Neural progenitor cell (in vitro differentiated cells): ENCODE results near the gene TRIP12. TPM values are rescaled to one million over a fixed set of nuclear protein-coding genes. Genes with fewer than 3 reads are reported as not detected.

Experiments
- DNase-seq: peaks from one replicate; pipeline ENCODE4 v3.0.0-alpha.2; 2016; ENCODE audit warnings: low spot score
- H2AFZ ChIP-seq: fragments of 200-600 bp; sonication (generic); replicated peaks from 2 replicates; pipeline ENCODE4 v1.6.1; 2016; ENCODE audit warnings: antibody characterized with exemption
- H3F3A ChIP-seq: fragments of 200-600 bp; sonication (generic); 2 replicates; pipeline ENCODE4 v1.6.1; 2016; ENCODE audit warnings: antibody characterized with exemption, low read depth
- H3K27ac ChIP-seq: fragments of 200-600 bp; sonication (generic); 2 replicates; pipeline ENCODE4 v1.5.1; 2016; ENCODE audit warnings: mild to moderate bottlenecking
- H3K27me3 ChIP-seq: fragments of 200-600 bp; sonication (generic); 2 replicates; pipeline ENCODE4 v1.6.1; 2016; ENCODE audit warnings: mild to moderate bottlenecking, moderate library complexity
- H3K36me3 ChIP-seq: fragments of 200-600 bp; sonication (generic); 2 replicates; pipeline ENCODE4 v1.5.1; 2016
- H3K4me1 ChIP-seq: fragments of 200-600 bp; sonication (generic); 2 replicates; pipeline ENCODE4 v1.6.1; 2016; ENCODE audit warnings: mixed run types
- H3K4me2 ChIP-seq: fragments of 200-600 bp; sonication (generic); 2 replicates; pipeline ENCODE4 v1.6.1; 2016
- H3K4me3 ChIP-seq: fragments of 200-600 bp; sonication (generic); 2 replicates; pipeline ENCODE4 v1.5.1; 2016
- H3K79me2 ChIP-seq: fragments of 200-600 bp; sonication (generic); 2 replicates; pipeline ENCODE4 v1.6.1; 2016; ENCODE audit warnings: low read depth
- H3K9ac ChIP-seq: fragments of 200-600 bp; sonication (generic); 2 replicates; pipeline ENCODE4 v1.6.1; 2016
- H3K9me3 ChIP-seq: fragments of 200-600 bp; sonication (generic); 2 replicates; pipeline ENCODE4 v1.5.1; 2016; ENCODE audit warnings: low read depth
- H4K20me1 ChIP-seq: fragments of 200-600 bp; sonication (generic); 2 replicates; pipeline ENCODE4 v1.6.1; 2016; ENCODE audit warnings: low read depth
- H3K27ac Mint-ChIP-seq: 3 replicates; pipeline ENCODE4 v1.8.0; 2021; ENCODE audit warnings: mixed read lengths
- H3K27me3 Mint-ChIP-seq: 2 replicates; pipeline ENCODE4 v1.8.0; 2022; ENCODE audit warnings: low read depth, mild to moderate bottlenecking, inconsistent platforms, moderate library complexity, mixed read lengths; ENCODE audit not compliant: insufficient read depth
- H3K36me3 Mint-ChIP-seq: 3 replicates; pipeline ENCODE4 v1.8.0; 2021; ENCODE audit warnings: mixed read lengths
- H3K4me1 Mint-ChIP-seq: 3 replicates; pipeline ENCODE4 v1.8.0; 2021; ENCODE audit warnings: mixed read lengths
- H3K4me3 Mint-ChIP-seq: 3 replicates; pipeline ENCODE4 v1.8.0; 2021; ENCODE audit warnings: mild to moderate bottlenecking, moderate library complexity, mixed read lengths
- H3K9me3 Mint-ChIP-seq: 3 replicates; pipeline ENCODE4 v1.8.0; 2020; ENCODE audit warnings: mixed read lengths
- CTCF ChIP-seq: fragments of 200-600 bp; sonication (generic); IDR thresholded peaks from 2 replicates; pipeline ENCODE4 v1.5.1; 2017; ENCODE audit warnings: antibody characterized with exemption, mild to moderate bottlenecking
- EZH2 ChIP-seq: fragments of 200-600 bp; sonication (generic); IDR thresholded peaks from 2 replicates; pipeline ENCODE4 v1.6.1; 2017; ENCODE audit warnings: antibody characterized with exemption, mild to moderate bottlenecking, moderate library complexity
- EZH2phosphoT487 ChIP-seq: fragments of 200-600 bp; sonication (generic); IDR thresholded peaks from 2 replicates; pipeline ENCODE4 v1.6.1; 2017; ENCODE audit warnings: antibody characterized with exemption
- total RNA-seq: library from RNA; depleted of rRNA; stranded (reverse); fragments of >200 nt; gene quantifications from 2 replicates; pipeline ENCODE4 v1.2.3, GENCODE V29; 2015; ENCODE audit warnings: low replicate concordance

TRIP12 gene
- total RNA-seq, 1 donor from 2014 or later: 157 TPM

- H3K4me3 ChIP-seq: no peak overlapping the region
- peaks cover 2% of the 10 kb centered on the region for H3F3A ChIP-seq
- no peak for TF ChIP-seq EZH2phosphoT487
- no peak for TF ChIP-seq CTCF
- TF ChIP-seq EZH2: no peak
- H3K79me2 ChIP-seq: no peaks in the 10 kb centered on the region
- Mint-ChIP-seq H3K9me3 (peaks cover 12% of the 10 kb centered on the region), H3K27me3 (peaks cover 3% of the 10 kb centered on the region), H3K36me3 (no peaks in the 10 kb centered on the region), H3K27ac (no peak overlapping the region), H3K4me1 (no peaks in the 10 kb centered on the region), H3K4me3 (no peak overlapping the region)
- no peak overlapping the region for H3K9ac ChIP-seq
- no peaks in the 10 kb centered on the region for H4K20me1 ChIP-seq
- H3K36me3 ChIP-seq: no peaks in the 10 kb centered on the region
- H3K27me3 ChIP-seq: no peaks in the 10 kb centered on the region
- DNase-seq: no peak
- no peak overlapping the region for H2AFZ ChIP-seq
- H3K27ac ChIP-seq: no peak overlapping the region
- H3K4me1 ChIP-seq: no peaks in the 10 kb centered on the region
- H3K9me3 ChIP-seq: peaks cover 8% of the 10 kb centered on the region
- H3K4me2 ChIP-seq: no peak overlapping the region
These were observed 188.9 kb downstream of the TRIP12 start for GRCh38 chr2:229732897-229733296.

- Histone ChIP-seq H3K4me2 (no peak overlapping the region), H3K27ac (no peak overlapping the region), H3F3A (no peaks in the 10 kb centered on the region), H4K20me1 (no peaks in the 10 kb centered on the region), H3K36me3 (no peaks in the 10 kb centered on the region), H3K9ac (no peak overlapping the region), H3K27me3 (no peaks in the 10 kb centered on the region), H3K4me3 (no peak overlapping the region), H3K79me2 (no peaks in the 10 kb centered on the region), H2AFZ (no peak overlapping the region), H3K4me1 (no peaks in the 10 kb centered on the region), H3K9me3 (no peaks in the 10 kb centered on the region)
- peaks cover 2% of the 10 kb centered on the region for H3K9me3 Mint-ChIP-seq
- H3K27ac Mint-ChIP-seq: no peak overlapping the region
- H3K36me3 Mint-ChIP-seq: no peaks in the 10 kb centered on the region
- H3K4me1 Mint-ChIP-seq: no peaks in the 10 kb centered on the region
- TF ChIP-seq EZH2 (no peak), EZH2phosphoT487 (no peak), CTCF (no peak)
- peaks cover 3% of the 10 kb centered on the region for H3K27me3 Mint-ChIP-seq
- no peak for DNase-seq
- no peak overlapping the region for H3K4me3 Mint-ChIP-seq
These were observed 189.9 kb downstream of the TRIP12 start for GRCh38 chr2:229731916-229732315.

- no peaks in the 10 kb centered on the region for H3K4me1 ChIP-seq
- Mint-ChIP-seq H3K27ac (no peak overlapping the region), H3K27me3 (peaks cover 3% of the 10 kb centered on the region), H3K9me3 (no peaks in the 10 kb centered on the region), H3K4me1 (peaks cover 3% of the 10 kb centered on the region), H3K4me3 (no peak overlapping the region), H3K36me3 (no peaks in the 10 kb centered on the region)
- no peak for DNase-seq
- H4K20me1 ChIP-seq: no peaks in the 10 kb centered on the region
- no peak overlapping the region for H3K27ac ChIP-seq
- no peak overlapping the region for H3K4me3 ChIP-seq
- H3K9ac ChIP-seq: no peak overlapping the region
- H3K4me2 ChIP-seq: no peak overlapping the region
- no peaks in the 10 kb centered on the region for H3K36me3 ChIP-seq
- H2AFZ ChIP-seq: no peak overlapping the region
- H3K27me3 ChIP-seq: no peaks in the 10 kb centered on the region
- no peaks in the 10 kb centered on the region for H3F3A ChIP-seq
- no peaks in the 10 kb centered on the region for H3K9me3 ChIP-seq
- TF ChIP-seq EZH2phosphoT487 (no peak), EZH2 (no peak)
- no peaks in the 10 kb centered on the region for H3K79me2 ChIP-seq
These were observed 190.4 kb downstream of the TRIP12 start for GRCh38 chr2:229731363-229731762.

- Mint-ChIP-seq H3K9me3 (no peaks in the 10 kb centered on the region), H3K4me3 (no peak overlapping the region), H3K27me3 (peaks cover 4% of the 10 kb centered on the region), H3K4me1 (peaks cover 9% of the 10 kb centered on the region), H3K36me3 (no peaks in the 10 kb centered on the region), H3K27ac (no peak overlapping the region)
- Histone ChIP-seq H3K4me3 (no peak overlapping the region), H2AFZ (no peak overlapping the region), H3K27me3 (no peaks in the 10 kb centered on the region), H3K36me3 (no peaks in the 10 kb centered on the region), H3K4me2 (no peak overlapping the region), H3K79me2 (no peaks in the 10 kb centered on the region), H3F3A (no peaks in the 10 kb centered on the region), H3K4me1 (no peaks in the 10 kb centered on the region), H3K9ac (no peak overlapping the region), H3K27ac (no peak overlapping the region), H4K20me1 (no peaks in the 10 kb centered on the region), H3K9me3 (no peaks in the 10 kb centered on the region)
- DNase-seq: no peak
- TF ChIP-seq EZH2 (no peak), EZH2phosphoT487 (no peak), CTCF (no peak)
These were observed 193.4 kb downstream of the TRIP12 start for GRCh38 chr2:229728370-229728769.
